HUES48 (cell line): ENCODE measurements around the gene CRAT.
"Not testable (repeated sequence)": the region's sequence is repeated elsewhere in the genome, so short reads cannot be mapped to it uniquely, and the experiment has no call there.

Experiments
- H3K27ac ChIP-seq: one replicate; pipeline ENCODE4 v1.7.0; 2013; ENCODE audit warnings: low read depth, low read length, inconsistent platforms
- H3K27me3 ChIP-seq: 2 replicates; pipeline ENCODE4 v1.6.1; 2013; ENCODE audit warnings: mild to moderate bottlenecking, low read length; ENCODE audit not compliant: control insufficient read depth, insufficient read depth
- H3K36me3 ChIP-seq: 2 replicates; pipeline ENCODE4 v1.6.1; 2013; ENCODE audit warnings: low read length; ENCODE audit not compliant: control insufficient read depth, insufficient read depth
- H3K4me1 ChIP-seq: 2 replicates; pipeline ENCODE4 v1.6.1; 2013; ENCODE audit warnings: mild to moderate bottlenecking, low read length; ENCODE audit not compliant: control insufficient read depth, insufficient read depth
- H3K4me3 ChIP-seq: 2 replicates; pipeline ENCODE4 v1.5.1; 2013; ENCODE audit warnings: mild to moderate bottlenecking, low read depth, low read length
- H3K9ac ChIP-seq: 2 replicates; pipeline ENCODE4 v1.6.1; 2013; ENCODE audit warnings: mild to moderate bottlenecking, low read depth, low read length, moderate library complexity
- H3K9me3 ChIP-seq: 2 replicates; pipeline ENCODE4 v1.6.1; 2013; ENCODE audit warnings: low read length; ENCODE audit not compliant: control insufficient read depth, insufficient read depth

The CRAT gene

GRCh38 chr9:129124506-129125069 is 14.0 kb upstream of the CRAT start:
- Histone ChIP-seq H3K27ac (no peak overlapping the region), H3K36me3 (peaks cover 55% of the 10 kb centered on the region), H3K4me3 (no peak overlapping the region), H3K9ac (no peak overlapping the region), H3K9me3 (no peaks in the 10 kb centered on the region), H3K27me3 (no peaks in the 10 kb centered on the region), H3K4me1 (peaks cover 20% of the 10 kb centered on the region)

GRCh38 chr9:129122976-129123375 is 12.4 kb upstream of the CRAT start:
- not testable (repeated sequence) for H3K9me3 ChIP-seq, H3K4me3 ChIP-seq, H3K27ac ChIP-seq, H3K27me3 ChIP-seq, H3K9ac ChIP-seq
- peaks cover 46% of the 10 kb centered on the region for H3K36me3 ChIP-seq
- H3K4me1 ChIP-seq = peaks cover 20% of the 10 kb centered on the region

- Histone ChIP-seq H3K9ac (no peak overlapping the region), H3K4me1 (peaks cover 13% of the 10 kb centered on the region), H3K36me3 (peaks cover 40% of the 10 kb centered on the region), H3K9me3 (no peaks in the 10 kb centered on the region), H3K4me3 (no peak overlapping the region), H3K27me3 (no peaks in the 10 kb centered on the region), H3K27ac (no peak overlapping the region)
Measured at GRCh38 chr9:129122133-129122532, 11.5 kb upstream of the CRAT start.

GRCh38 chr9:129121483-129121882 is 10.9 kb upstream of the CRAT start:
- Histone ChIP-seq H3K4me1 (peaks cover 7% of the 10 kb centered on the region), H3K4me3 (no peak overlapping the region), H3K27ac (no peak overlapping the region), H3K9ac (no peak overlapping the region), H3K36me3 (peaks cover 40% of the 10 kb centered on the region), H3K9me3 (no peaks in the 10 kb centered on the region), H3K27me3 (no peaks in the 10 kb centered on the region)

GRCh38 chr9:129118799-129119198 is 8.2 kb upstream of the CRAT start:
- H3K4me1 ChIP-seq = no peaks in the 10 kb centered on the region
- H3K4me3 ChIP-seq = no peak overlapping the region
- peaks cover 26% of the 10 kb centered on the region for H3K36me3 ChIP-seq
- H3K27me3 ChIP-seq = no peaks in the 10 kb centered on the region
- H3K27ac ChIP-seq = no peak overlapping the region
- no peak overlapping the region for H3K9ac ChIP-seq
- no peaks in the 10 kb centered on the region for H3K9me3 ChIP-seq

- Histone ChIP-seq H3K9me3 (no peaks in the 10 kb centered on the region), H3K4me1 (no peaks in the 10 kb centered on the region), H3K27ac (no peak overlapping the region), H3K9ac (no peak overlapping the region), H3K4me3 (no peak overlapping the region), H3K36me3 (no peaks in the 10 kb centered on the region), H3K27me3 (peaks cover 15% of the 10 kb centered on the region)
Measured at GRCh38 chr9:129113645-129114304, 3.2 kb upstream of the CRAT start.

- not testable (repeated sequence) for H3K36me3 ChIP-seq, H3K9ac ChIP-seq, H3K27ac ChIP-seq, H3K4me1 ChIP-seq, H3K9me3 ChIP-seq
- peak overlapping the region; percentile 92 for H3K4me3 ChIP-seq
- H3K27me3 ChIP-seq = peaks cover 15% of the 10 kb centered on the region
Measured at GRCh38 chr9:129112526-129112925, 1.9 kb upstream of the CRAT start.

GRCh38 chr9:129111528-129112151 is 1.0 kb upstream of the CRAT start:
- peaks cover 15% of the 10 kb centered on the region for H3K27me3 ChIP-seq
- no peaks in the 10 kb centered on the region for H3K36me3 ChIP-seq
- H3K9me3 ChIP-seq = no peaks in the 10 kb centered on the region
- peak overlapping the region; percentile 98 for H3K27ac ChIP-seq
- no peaks in the 10 kb centered on the region for H3K4me1 ChIP-seq
- H3K9ac ChIP-seq = peak overlapping the region; percentile 97
- H3K4me3 ChIP-seq = peak overlapping the region; percentile 92

GRCh38 chr9:129109952-129110739 is 447 bp downstream of the CRAT start:
- H3K27me3 ChIP-seq = peaks cover 15% of the 10 kb centered on the region
- no peaks in the 10 kb centered on the region for H3K36me3 ChIP-seq
- H3K9me3 ChIP-seq = no peaks in the 10 kb centered on the region
- peak overlapping the region; percentile 35; the same call in 1 of the 2 replicates for H3K9ac ChIP-seq
- H3K4me1 ChIP-seq = no peaks in the 10 kb centered on the region
- no peak overlapping the region for H3K27ac ChIP-seq
- H3K4me3 ChIP-seq = peak overlapping the region; percentile 89

GRCh38 chr9:129109537-129109903 is 1.1 kb downstream of the CRAT start:
- no peak overlapping the region for H3K9ac ChIP-seq
- H3K27ac ChIP-seq = no peak overlapping the region
- H3K27me3 ChIP-seq = peaks cover 15% of the 10 kb centered on the region
- no peaks in the 10 kb centered on the region for H3K9me3 ChIP-seq
- no peaks in the 10 kb centered on the region for H3K4me1 ChIP-seq
- H3K36me3 ChIP-seq = no peaks in the 10 kb centered on the region
- H3K4me3 ChIP-seq = no peak overlapping the region
